LNCAP (cell line): ENCODE measurements around the gene PTPRG.

ENCODE experiments used
- CTCF ChIP-seq: fragments of 450-650 bp; IDR thresholded peaks from 2 replicates; pipeline ENCODE4 v1.5.1; 2017; ENCODE audit warnings: mild to moderate bottlenecking

Gene PTPRG

DNA sequence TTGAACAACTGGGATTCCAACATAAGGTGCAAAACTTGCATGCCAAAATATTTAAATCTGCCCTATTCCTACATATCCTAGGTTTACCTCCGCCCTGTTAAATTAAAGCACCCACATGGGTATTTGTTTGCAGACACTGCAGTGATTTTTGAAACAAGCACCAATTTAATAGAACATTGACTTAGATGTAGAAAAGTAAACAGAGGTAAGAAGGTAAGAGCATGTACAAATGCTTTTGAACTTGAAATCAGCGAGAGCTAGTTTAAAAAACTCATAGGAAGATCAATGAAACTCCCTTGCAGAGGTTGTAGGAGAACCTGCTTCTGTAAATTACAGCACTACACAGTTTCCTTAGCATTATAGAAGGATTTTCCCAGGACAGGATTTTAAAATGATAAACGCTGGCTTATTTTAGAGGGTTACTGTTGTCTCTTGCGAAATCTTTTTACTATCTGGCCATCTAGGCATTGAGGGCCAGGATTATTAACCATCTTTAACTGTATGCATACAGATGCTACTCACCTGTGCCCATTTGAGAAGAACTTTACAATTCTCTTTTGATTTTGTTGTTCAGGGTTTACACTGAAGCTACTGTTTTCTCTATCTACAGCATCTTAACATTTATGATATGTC is 527.2 kb downstream of the PTPRG start:
- no peak for TF ChIP-seq CTCF

GRCh38 chr3:62090066-62090465 is 528.7 kb downstream of the PTPRG start:
- no peak for TF ChIP-seq CTCF

DNA sequence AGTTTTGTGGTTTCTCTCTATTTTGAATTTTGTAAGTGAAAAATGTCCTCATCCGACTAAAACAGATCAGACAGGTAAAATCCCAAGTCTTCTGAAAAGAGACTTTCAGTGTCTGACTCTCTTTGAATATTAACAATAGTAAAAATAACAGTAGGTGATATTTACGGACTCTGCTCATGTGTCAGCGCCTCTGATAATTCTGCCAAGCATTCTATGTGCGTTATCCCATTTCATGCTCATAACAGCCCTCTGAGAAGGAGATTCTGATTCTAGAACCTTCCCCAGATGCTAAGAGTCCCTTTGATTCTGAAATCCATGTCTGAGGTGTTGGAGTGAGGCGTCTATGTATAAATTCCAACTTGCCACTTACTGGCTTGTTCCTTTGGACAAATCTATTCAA is 529.1 kb downstream of the PTPRG start:
- TF ChIP-seq CTCF, result no peak

GRCh38 chr3:62093025-62093424 is 531.7 kb downstream of the PTPRG start:
- TF ChIP-seq CTCF, result no peak

- TF ChIP-seq CTCF, result no peak
Observed at GRCh38 chr3:62094461-62094860, 533.1 kb downstream of the PTPRG start.

DNA sequence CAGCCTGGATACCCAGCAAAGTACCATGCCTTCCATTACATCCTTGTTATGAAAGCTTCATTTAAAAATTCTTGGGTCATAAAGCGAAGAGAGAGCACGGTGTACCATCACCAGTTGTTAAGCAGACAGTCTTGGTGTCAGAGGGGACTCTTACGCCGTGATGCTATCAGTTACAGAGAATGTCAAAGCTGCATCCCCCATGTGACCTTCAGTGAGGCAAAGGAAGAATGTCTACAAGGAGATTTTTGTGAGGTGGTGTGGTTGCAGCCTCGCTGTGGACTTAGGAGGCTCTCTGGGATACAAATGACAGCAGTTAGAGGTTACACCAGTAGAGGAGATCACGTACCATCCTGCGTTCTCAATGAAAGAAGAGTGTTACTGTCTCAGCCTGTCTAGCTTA is 533.7 kb downstream of the PTPRG start:
- no peak for TF ChIP-seq CTCF

DNA sequence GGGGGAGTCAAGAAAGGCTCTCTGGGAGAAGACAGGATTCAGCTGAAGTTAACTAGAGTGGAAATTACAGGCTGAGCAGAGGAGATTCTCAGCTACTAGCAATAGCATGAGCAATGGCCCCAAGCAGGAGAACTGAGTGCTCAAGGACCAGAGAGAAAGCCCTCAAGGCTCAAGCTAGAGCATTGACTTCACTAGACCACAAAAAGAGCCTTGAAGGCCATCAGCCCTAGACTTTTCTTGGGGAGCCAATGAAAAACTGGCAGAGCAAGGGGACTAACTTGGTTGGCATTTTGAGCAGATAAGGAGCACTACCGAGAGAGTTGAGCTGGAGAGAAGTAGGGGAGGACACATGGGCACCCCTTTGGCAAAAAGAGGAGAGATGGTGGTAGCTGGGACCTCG is 534.4 kb downstream of the PTPRG start:
- no peak for TF ChIP-seq CTCF

DNA sequence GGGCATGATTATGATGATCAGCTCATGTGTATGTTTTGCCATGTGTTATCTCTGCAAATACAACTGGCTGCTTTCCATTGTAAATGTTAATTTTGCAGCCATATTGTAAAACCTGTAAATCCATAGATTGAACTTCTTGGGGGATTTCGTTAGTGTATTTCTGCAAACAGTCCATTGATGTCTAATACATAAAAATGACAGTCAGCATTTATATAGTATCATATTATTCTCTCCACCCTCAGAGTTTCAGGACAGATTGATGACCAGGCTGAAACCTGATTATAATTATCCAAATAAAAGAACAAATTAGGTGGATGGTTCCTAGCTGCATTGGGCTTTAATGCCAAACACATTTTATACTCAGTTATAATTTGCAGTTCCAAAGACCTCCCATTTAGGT is 535.1 kb downstream of the PTPRG start:
- TF ChIP-seq CTCF, result no peak
